ENCODE measurements around the gene RAMP1. TPM values are rescaled to one million over a fixed set of nuclear protein-coding genes. Genes with fewer than 3 reads are reported as not detected.

RAMP1 gene
- polyA plus RNA-seq, 3 donors from 2014 or later: 70.8 to 292 (median 96.5) TPM

DNA sequence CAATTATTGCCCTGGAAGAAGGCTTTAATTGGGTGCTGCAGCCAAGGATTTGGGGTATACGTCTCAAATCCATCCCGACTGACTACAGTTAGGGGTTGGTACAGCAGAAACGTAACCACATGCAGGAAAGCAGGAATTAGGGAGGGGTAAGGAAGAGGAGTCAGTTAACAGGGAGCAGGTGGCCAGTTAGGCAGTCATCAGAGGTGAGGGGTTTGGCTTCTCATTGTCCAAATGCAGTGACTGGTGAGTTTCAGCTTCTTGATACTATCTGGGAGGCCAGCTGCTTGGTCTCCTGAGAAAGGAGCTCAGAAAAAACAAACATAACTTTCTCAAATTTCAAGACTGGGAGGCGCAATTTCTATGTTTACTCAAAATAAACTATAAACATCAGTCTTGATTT, 68.6 kb downstream of the RAMP1 start:
- H3K27me3 Mint-ChIP-seq (ENCODE audit: low read depth in 3 of 3): no peaks in the 10 kb centered on the region
- no peak overlapping the region for H3K27ac Mint-ChIP-seq
- no peaks in the 10 kb centered on the region for H3K36me3 Mint-ChIP-seq

GRCh38 chr2:237929979-237930378, 70.6 kb downstream of the RAMP1 start:
- Mint-ChIP-seq H3K27ac (peak overlapping the region in 2 of 6 donors; percentile 10 to 39), H3K27me3 (ENCODE audit: low read depth in 3 of 3) (peaks cover 0 to 3% (median 2%) of the 10 kb centered on the region in 3 donors)

More for the DNA sequence above, 68.6 kb downstream of the RAMP1 start:
- Mint-ChIP-seq H3K4me1 (peaks cover 40 to 46% of the 10 kb centered on the region in 2 donors), H3K4me3 (no peak overlapping the region), H3K9me3 (no peaks in the 10 kb centered on the region)
- DNase-seq: no peak

GRCh38 chr2:237931205-237931721, 71.8 kb downstream of the RAMP1 start:
- H3K27me3 Mint-ChIP-seq (ENCODE audit: low read depth in 3 of 3): peaks cover 0 to 6% (median 2%) of the 10 kb centered on the region in 3 donors
- no peak overlapping the region for H3K4me3 Mint-ChIP-seq
- H3K27ac Mint-ChIP-seq: no peak overlapping the region
- H3K4me1 Mint-ChIP-seq: peaks cover 30 to 33% of the 10 kb centered on the region in 2 donors
- no peaks in the 10 kb centered on the region for H3K36me3 Mint-ChIP-seq
- DNase-seq: no peak
- no peaks in the 10 kb centered on the region for H3K9me3 Mint-ChIP-seq

More at GRCh38 chr2:237929979-237930378, 70.6 kb downstream of the RAMP1 start:
- no peak for DNase-seq
- Mint-ChIP-seq H3K9me3 (no peaks in the 10 kb centered on the region), H3K4me1 (peaks cover 29 to 34% of the 10 kb centered on the region in 2 donors), H3K36me3 (no peaks in the 10 kb centered on the region), H3K4me3 (no peak overlapping the region)

GRCh38 chr2:237932731-237933131, 73.3 kb downstream of the RAMP1 start:
- Mint-ChIP-seq H3K4me1 (peaks cover 15 to 22% of the 10 kb centered on the region in 2 donors), H3K9me3 (no peaks in the 10 kb centered on the region), H3K36me3 (no peaks in the 10 kb centered on the region), H3K27me3 (ENCODE audit: low read depth in 3 of 3) (peaks cover 0 to 6% (median 2%) of the 10 kb centered on the region in 3 donors), H3K27ac (no peak overlapping the region), H3K4me3 (no peak overlapping the region)
- no peak for DNase-seq

DNA sequence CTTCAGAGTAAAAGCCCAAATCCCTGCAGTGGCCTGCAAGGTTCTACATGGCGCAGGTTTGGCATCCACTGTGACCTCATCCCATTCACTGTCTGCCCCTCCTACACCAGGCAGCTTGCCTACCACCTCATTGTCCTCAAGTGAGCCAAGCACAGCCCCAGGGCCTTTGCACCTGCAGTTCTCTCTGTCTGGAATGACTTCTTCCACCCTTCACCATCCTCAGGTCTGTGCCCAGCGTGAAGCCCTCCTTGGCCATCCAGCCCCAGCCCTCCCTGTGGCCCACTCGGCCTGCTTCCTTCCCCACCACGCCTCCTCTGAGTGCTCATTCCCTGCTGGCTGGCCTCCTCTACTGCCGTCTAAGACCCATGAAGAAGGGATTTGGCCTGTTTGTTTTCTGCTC, 74.8 kb downstream of the RAMP1 start:
- Mint-ChIP-seq H3K9me3 (no peaks in the 10 kb centered on the region), H3K4me3 (no peak overlapping the region), H3K27me3 (ENCODE audit: low read depth in 3 of 3) (peaks cover 0 to 6% (median 2%) of the 10 kb centered on the region in 3 donors), H3K27ac (peak overlapping the region in 3 of 6 donors; percentile 20 to 69 (median 53)), H3K36me3 (no peaks in the 10 kb centered on the region), H3K4me1 (peaks cover 17 to 23% of the 10 kb centered on the region in 2 donors)
- no peak for DNase-seq

GRCh38 chr2:237935740-237936452, 76.5 kb downstream of the RAMP1 start:
- Mint-ChIP-seq H3K9me3 (no peaks in the 10 kb centered on the region), H3K36me3 (peaks cover 0 to 7% (median 0%) of the 10 kb centered on the region in 3 donors), H3K27me3 (ENCODE audit: low read depth in 3 of 3) (peaks cover 0 to 6% (median 2%) of the 10 kb centered on the region in 3 donors), H3K4me3 (no peak overlapping the region), H3K27ac (peak overlapping the region in 1 of 6 donors; percentile 49), H3K4me1 (peaks cover 34 to 37% of the 10 kb centered on the region in 2 donors)
- DNase-seq: no peak

GRCh38 chr2:237939251-237939650, 79.8 kb downstream of the RAMP1 start:
- H3K27ac Mint-ChIP-seq: peak overlapping the region; percentile 31 to 91 (median 77)
- H3K4me3 Mint-ChIP-seq: peak overlapping the region in 4 of 5 donors; percentile 15 to 58 (median 36)
- H3K27me3 Mint-ChIP-seq (ENCODE audit: low read depth in 3 of 3): peaks cover 0 to 3% (median 2%) of the 10 kb centered on the region in 3 donors
- H3K9me3 Mint-ChIP-seq: peaks cover 0 to 3% (median 0%) of the 10 kb centered on the region in 6 donors
- peaks cover 0 to 7% (median 0%) of the 10 kb centered on the region in 3 donors for H3K36me3 Mint-ChIP-seq
- H3K4me1 Mint-ChIP-seq: peaks cover 62 to 68% of the 10 kb centered on the region in 2 donors
- DNase-seq: no peak

DNA sequence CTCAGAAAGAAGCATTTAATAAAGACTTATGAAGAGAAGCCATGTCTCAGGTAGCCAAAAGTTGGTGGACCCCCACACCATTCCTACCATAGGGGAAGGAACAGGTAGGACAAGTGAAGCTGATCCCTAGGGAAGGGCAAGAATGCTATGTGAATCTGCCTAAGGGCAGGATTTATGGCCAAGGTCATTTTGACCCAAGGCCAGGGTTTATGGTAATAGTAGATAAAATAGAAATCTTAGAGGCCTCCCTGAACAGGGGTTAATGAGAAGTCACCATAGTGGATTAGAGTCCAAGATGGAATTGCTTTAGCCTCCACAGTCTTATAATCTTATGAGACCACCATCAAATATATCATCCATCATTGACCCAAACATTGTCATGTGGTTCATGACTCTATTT, 81.4 kb downstream of the RAMP1 start:
- peak overlapping the region; percentile 93 to 98 (median 96) for H3K27ac Mint-ChIP-seq
- no peak for DNase-seq
- H3K27me3 Mint-ChIP-seq (ENCODE audit: low read depth in 3 of 3): peaks cover 0 to 3% (median 0%) of the 10 kb centered on the region in 3 donors
- H3K9me3 Mint-ChIP-seq: peaks cover 0 to 6% (median 0%) of the 10 kb centered on the region in 6 donors
- H3K36me3 Mint-ChIP-seq: peaks cover 0 to 12% (median 3%) of the 10 kb centered on the region in 3 donors
- H3K4me3 Mint-ChIP-seq: peak overlapping the region in 4 of 5 donors; percentile 61 to 81 (median 76)
- H3K4me1 Mint-ChIP-seq: peaks cover 68 to 75% of the 10 kb centered on the region in 2 donors

DNA sequence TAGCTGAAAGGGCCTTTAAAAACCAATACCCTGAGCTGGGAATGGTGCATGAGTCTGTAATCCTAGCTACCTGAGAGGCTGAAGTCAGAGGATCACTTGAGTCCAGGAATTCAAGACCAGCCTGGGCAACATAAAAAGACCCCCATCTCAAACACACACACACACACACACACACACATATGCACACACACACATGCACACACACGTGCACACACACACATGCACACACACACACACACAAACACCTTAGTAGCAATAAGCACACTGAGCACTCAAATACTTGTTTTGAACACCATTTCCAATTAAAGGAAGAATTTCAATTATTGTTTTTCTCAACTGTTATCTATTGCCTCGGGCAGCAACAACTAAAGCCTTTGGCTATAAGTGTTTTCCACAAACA, 81.8 kb downstream of the RAMP1 start:
- no peak for DNase-seq
- H3K4me1 Mint-ChIP-seq: peaks cover 70 to 76% of the 10 kb centered on the region in 2 donors
- peak overlapping the region; percentile 93 to 98 (median 96) for H3K27ac Mint-ChIP-seq
- H3K9me3 Mint-ChIP-seq: peaks cover 0 to 6% (median 3%) of the 10 kb centered on the region in 6 donors
- peaks cover under 1 to 14% (median 3%) of the 10 kb centered on the region in 3 donors for H3K36me3 Mint-ChIP-seq
- peak overlapping the region; percentile 76 to 81 (median 77) for H3K4me3 Mint-ChIP-seq
- peaks cover 0 to 2% (median 1%) of the 10 kb centered on the region in 3 donors for H3K27me3 Mint-ChIP-seq (ENCODE audit: low read depth in 3 of 3)

- Mint-ChIP-seq H3K9me3 (peaks cover 0 to 12% (median 6%) of the 10 kb centered on the region in 6 donors), H3K36me3 (peaks cover 9 to 19% (median 10%) of the 10 kb centered on the region in 3 donors), H3K27ac (peak overlapping the region; percentile 93 to 98 (median 96)), H3K27me3 (ENCODE audit: low read depth in 3 of 3) (peaks cover 0 to 2% (median 2%) of the 10 kb centered on the region in 3 donors), H3K4me3 (peak overlapping the region; percentile 76 to 81 (median 77)), H3K4me1 (peaks cover 80 to 89% of the 10 kb centered on the region in 2 donors)
- DNase-seq: no peak
Observed at GRCh38 chr2:237942513-237942899, 83.1 kb downstream of the RAMP1 start.

DNA sequence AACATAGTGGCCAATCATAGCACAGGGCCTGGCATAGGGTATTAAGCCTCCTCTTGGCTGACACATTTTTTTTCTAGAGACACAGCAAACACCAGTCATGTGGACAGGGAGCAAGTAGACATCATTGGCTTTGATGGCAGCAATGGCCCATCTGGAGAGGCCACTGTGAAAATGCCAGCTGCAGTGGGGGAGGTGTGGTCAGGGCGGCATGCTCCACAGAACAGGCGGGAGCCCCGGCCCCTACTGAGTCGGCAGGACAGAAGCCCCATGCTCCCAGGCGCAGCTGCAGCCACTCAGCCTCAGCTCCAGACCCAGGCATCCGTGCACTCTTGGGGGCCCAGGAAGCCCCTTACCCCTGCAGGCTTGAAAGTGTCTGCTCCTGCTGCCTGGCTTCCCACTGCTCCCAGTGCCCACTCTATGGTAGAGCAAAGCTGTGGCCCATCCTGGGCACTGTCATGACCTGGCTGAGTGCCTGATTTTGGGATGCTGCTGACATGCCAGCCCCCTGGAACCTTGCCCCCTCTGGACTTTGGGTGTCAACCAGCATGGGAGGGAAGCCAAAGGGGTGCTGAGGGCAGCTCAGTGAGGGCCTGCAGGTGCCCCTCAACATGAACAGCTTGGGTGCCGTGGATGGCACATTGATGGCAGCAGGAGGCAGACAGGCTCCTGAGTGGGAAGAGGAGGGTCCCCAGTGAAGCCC, 84.1 kb downstream of the RAMP1 start:
- no peak for DNase-seq
- H3K9me3 Mint-ChIP-seq: peaks cover 0 to 12% (median 6%) of the 10 kb centered on the region in 6 donors
- peak overlapping the region; percentile 93 to 98 (median 96) for H3K27ac Mint-ChIP-seq
- H3K36me3 Mint-ChIP-seq: peaks cover 9 to 19% (median 10%) of the 10 kb centered on the region in 3 donors
- H3K4me3 Mint-ChIP-seq: peak overlapping the region; percentile 63 to 81 (median 76)
- peaks cover 0 to 2% (median 2%) of the 10 kb centered on the region in 3 donors for H3K27me3 Mint-ChIP-seq (ENCODE audit: low read depth in 3 of 3)
- H3K4me1 Mint-ChIP-seq: peaks cover 86 to 96% of the 10 kb centered on the region in 2 donors

DNA sequence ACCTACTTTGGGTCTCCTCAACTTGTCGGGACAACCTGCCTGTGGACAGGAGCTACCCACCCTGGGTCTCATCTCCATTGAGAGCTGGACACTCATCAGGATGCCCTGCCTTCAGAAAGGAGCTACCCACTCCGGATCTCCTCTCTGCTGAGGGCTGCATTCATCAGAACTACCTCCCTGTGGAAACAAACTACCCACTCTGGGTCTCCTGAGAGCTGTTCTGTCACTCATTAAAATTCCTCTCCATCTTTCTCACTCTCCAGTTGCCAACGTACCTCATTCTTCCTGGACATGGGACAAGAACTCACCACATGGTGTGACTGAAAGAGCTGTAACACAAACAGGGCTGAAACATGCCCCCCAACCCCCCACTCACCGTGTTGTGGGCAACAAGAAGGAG, 84.9 kb downstream of the RAMP1 start:
- H3K4me3 Mint-ChIP-seq: peak overlapping the region; percentile 54 to 82 (median 70)
- peaks cover 0 to 12% (median 6%) of the 10 kb centered on the region in 6 donors for H3K9me3 Mint-ChIP-seq
- DNase-seq: no peak
- H3K27me3 Mint-ChIP-seq (ENCODE audit: low read depth in 3 of 3): peaks cover 0 to 2% (median 2%) of the 10 kb centered on the region in 3 donors
- peaks cover 86 to 91% of the 10 kb centered on the region in 2 donors for H3K4me1 Mint-ChIP-seq
- H3K36me3 Mint-ChIP-seq: peaks cover 9 to 19% (median 10%) of the 10 kb centered on the region in 3 donors
- H3K27ac Mint-ChIP-seq: peak overlapping the region; percentile 93 to 98 (median 96)

GRCh38 chr2:237946423-237946822, 87.0 kb downstream of the RAMP1 start:
- Mint-ChIP-seq H3K27me3 (ENCODE audit: low read depth in 3 of 3) (peaks cover 0 to 2% (median 2%) of the 10 kb centered on the region in 3 donors), H3K9me3 (peaks cover 0 to 12% (median 6%) of the 10 kb centered on the region in 6 donors), H3K4me1 (peaks cover 66 to 70% of the 10 kb centered on the region in 2 donors), H3K27ac (peak overlapping the region; percentile 87 to 98 (median 96)), H3K36me3 (peaks cover 9 to 13% (median 10%) of the 10 kb centered on the region in 3 donors), H3K4me3 (peak overlapping the region; percentile 60 to 82 (median 72))
- DNase-seq: no peak

Measured in immature natural killer cell (primary cell).